HepG2 (cell line): ENCODE data around the gene G6PC3. TPM values are rescaled to one million over a fixed set of nuclear protein-coding genes. Genes with fewer than 3 reads are reported as not detected.
A peak's percentile ranks its signal among the peaks of the same experiment; 100 is the strongest.

ENCODE experiments used
- ARNT2 ChIP-seq: sonication (generic); formaldehyde crosslinking; IDR thresholded peaks from 2 replicates; pipeline ENCODE4 v1.8.0; 2022; ENCODE audit warnings: mild to moderate bottlenecking, low read depth, missing genetic modification reagents, moderate library complexity
- ETV5 ChIP-seq: IDR thresholded peaks from 2 replicates; pipeline ENCODE4 v1.6.1; 2018; ENCODE audit warnings: missing biosample characterization, missing genetic modification reagents, inconsistent platforms, borderline replicate concordance
- FOXA3 ChIP-seq: IDR thresholded peaks from 2 replicates; pipeline ENCODE4 v1.6.1; 2016; ENCODE audit warnings: missing genetic modification reagents, missing compliant biosample characterization
- GATAD1 ChIP-seq: IDR thresholded peaks from 2 replicates; pipeline ENCODE4 v1.6.1; 2016; ENCODE audit warnings: missing genetic modification reagents, missing compliant biosample characterization
- HNF4A ChIP-seq: sonication (generic); formaldehyde crosslinking; IDR thresholded peaks from 2 replicates; pipeline ENCODE4 v1.4.0; 2020; ENCODE audit warnings: missing genetic modification reagents
- KMT2A ChIP-seq: sonication (generic); formaldehyde crosslinking; IDR thresholded peaks from 2 replicates; pipeline ENCODE4 v1.4.0; 2020; ENCODE audit warnings: missing genetic modification reagents
- MEF2D ChIP-seq: sonication (generic); formaldehyde crosslinking; IDR thresholded peaks from 2 replicates; pipeline ENCODE4 v1.5.1; 2020; ENCODE audit warnings: mild to moderate bottlenecking, missing genetic modification reagents
- PHF8 ChIP-seq: sonication (generic); formaldehyde crosslinking; IDR thresholded peaks from 2 replicates; pipeline ENCODE4 v1.5.0; 2020; ENCODE audit warnings: missing genetic modification reagents
- RXRA ChIP-seq: sonication (generic); formaldehyde crosslinking; IDR thresholded peaks from 2 replicates; pipeline ENCODE4 v1.5.1; 2020; ENCODE audit warnings: missing genetic modification reagents
- SNAPC2 ChIP-seq: sonication (generic); formaldehyde crosslinking; IDR thresholded peaks from 2 replicates; pipeline ENCODE4 v1.8.1; 2022; ENCODE audit warnings: mild to moderate bottlenecking, missing genetic modification reagents
- SPEN ChIP-seq: sonication (generic); formaldehyde crosslinking; IDR thresholded peaks from 2 replicates; pipeline ENCODE4 v1.5.1; 2020; ENCODE audit warnings: low read depth, mild to moderate bottlenecking, missing genetic modification reagents
- SUZ12 ChIP-seq: fragments of 150-350 bp; IDR thresholded peaks from 2 replicates; pipeline ENCODE4 v1.6.1; 2014; ENCODE audit warnings: low read depth, low read length
- ZBTB20 ChIP-seq: sonication (generic); formaldehyde crosslinking; IDR thresholded peaks from 2 replicates; pipeline ENCODE4 v1.8.1; 2023; ENCODE audit warnings: missing genetic modification reagents, low read depth, mild to moderate bottlenecking, borderline replicate concordance
- ZBTB3 ChIP-seq: sonication (generic); formaldehyde crosslinking; IDR thresholded peaks from 2 replicates; pipeline ENCODE4 v1.4.0; 2020; ENCODE audit warnings: low read depth, mild to moderate bottlenecking, moderate library complexity, missing genetic modification reagents, borderline replicate concordance
- ZBTB42 ChIP-seq: sonication (generic); formaldehyde crosslinking; IDR thresholded peaks from 2 replicates; pipeline ENCODE4 v1.5.0; 2020; ENCODE audit warnings: mild to moderate bottlenecking, missing genetic modification reagents
- ZFP90 ChIP-seq: sonication (generic); formaldehyde crosslinking; IDR thresholded peaks from 2 replicates; pipeline ENCODE4 v1.8.0; 2022; ENCODE audit warnings: missing genetic modification reagents, mild to moderate bottlenecking, inconsistent platforms, borderline replicate concordance
- ZNF12 ChIP-seq: sonication (generic); formaldehyde crosslinking; IDR thresholded peaks from 2 replicates; pipeline ENCODE4 v1.5.0; 2020; ENCODE audit warnings: missing genetic modification reagents
- ZNF224 ChIP-seq: sonication (generic); formaldehyde crosslinking; IDR thresholded peaks from 2 replicates; pipeline ENCODE4 v1.5.0; 2020; ENCODE audit warnings: mild to moderate bottlenecking, missing genetic modification reagents
- ZNF607 ChIP-seq: sonication (generic); formaldehyde crosslinking; IDR thresholded peaks from 2 replicates; pipeline ENCODE4 v1.5.1; 2020; ENCODE audit warnings: missing genetic modification reagents, mild to moderate bottlenecking, borderline replicate concordance
- ZSCAN29 ChIP-seq: sonication (generic); formaldehyde crosslinking; conservative IDR thresholded peaks from 2 replicates; pipeline ENCODE4 v1.4.0; 2020; ENCODE audit warnings: mild to moderate bottlenecking, missing genetic modification reagents
- polyA plus RNA-seq, 8 experiments: library from polyadenylated mRNA; depleted of rRNA in 3 of 8; stranded (reverse) in 7 of 8; unstranded in 1 of 8; fragments of >200 nt; fragmentation: Illumina TruSeq in 4 of 8; extraction: Trizol in 4 of 8; gene quantifications; 2 replicates each; pipeline versions ENCODE4 v1.2.1 to v1.2.3, GENCODE V29; 2011 to 2016; ENCODE audit warnings: low read depth in 4 of 8, missing spikeins in 1 of 8, mixed read lengths in 1 of 8; ENCODE audit not compliant: insufficient read depth in 1 of 8
- total RNA-seq, 5 experiments: library from RNA; depleted of rRNA; stranded (reverse); fragments of >200 nt; fragmentation: Illumina TruSeq; extraction: Trizol; gene quantifications; 2 replicates each; pipeline ENCODE4 v1.2.3, GENCODE V29; 2016; ENCODE audit warnings: low read depth in 1 of 5
- TF ChIP-seq, protein P1 (sequence below): sonication (generic); formaldehyde crosslinking; IDR thresholded peaks from 2 replicates; pipeline ENCODE4 v1.4.0; 2020; ENCODE audit warnings: missing genetic modification reagents
- TF ChIP-seq, protein P2 (sequence below): fragments of 450-650 bp; IDR thresholded peaks from 2 replicates; pipeline ENCODE4 v1.6.1; 2017
- TF ChIP-seq, protein P3 (sequence below): sonication (generic); formaldehyde crosslinking; IDR thresholded peaks from 2 replicates; pipeline ENCODE4 v1.8.1; 2023; ENCODE audit warnings: missing genetic modification reagents, inconsistent platforms, borderline replicate concordance

G6PC3 gene
- total and polyA plus RNA-seq, 2 of the 13 experiments (the other 11 are each of a cell fraction or from before 2014, with no cell fraction given), result 38.5 to 75.8 TPM

DNA sequence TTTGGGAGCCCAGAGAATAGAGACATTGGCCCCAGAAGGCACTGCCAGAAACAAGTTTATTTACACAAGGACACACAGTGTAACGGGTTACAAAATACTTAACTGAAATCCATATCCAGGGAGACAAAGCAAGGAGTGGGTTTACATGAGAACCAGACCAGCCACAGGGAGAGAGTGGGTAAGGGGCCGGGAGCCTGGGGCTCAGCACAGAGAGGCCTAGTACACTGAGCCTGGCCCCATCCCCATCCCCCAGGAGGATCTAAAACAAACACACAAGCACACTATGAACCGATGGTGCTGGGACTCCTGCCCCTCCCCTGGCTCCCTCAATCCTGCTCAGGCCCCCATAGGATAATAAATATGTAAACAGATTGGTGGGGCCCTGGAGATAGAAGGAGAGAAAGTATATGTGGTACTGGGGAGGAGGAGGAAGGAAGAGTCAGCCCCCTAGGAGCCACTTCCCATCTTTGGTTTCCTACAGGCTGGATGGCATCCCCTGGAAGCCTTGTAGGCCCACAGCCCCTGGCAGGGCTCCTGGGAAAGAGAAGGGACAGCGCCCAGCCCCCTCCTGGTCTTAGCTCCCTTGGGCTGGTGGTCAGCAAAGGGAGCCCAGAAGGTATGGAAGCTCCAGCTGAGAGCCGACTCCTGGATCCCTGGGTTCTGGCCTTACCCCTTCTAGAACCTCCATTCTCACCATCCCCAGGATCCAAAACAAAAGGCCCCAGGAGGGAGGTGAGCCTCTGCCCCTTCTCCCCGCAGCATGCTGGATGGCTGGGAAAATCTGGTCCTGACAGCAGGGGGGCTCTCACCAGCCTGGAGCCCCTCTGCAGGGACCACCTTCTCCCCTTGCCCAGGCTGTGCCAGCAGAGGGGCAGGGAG lies 6.4 kb downstream of the G6PC3 start (continued):
- TF ChIP-seq, protein P1, sequence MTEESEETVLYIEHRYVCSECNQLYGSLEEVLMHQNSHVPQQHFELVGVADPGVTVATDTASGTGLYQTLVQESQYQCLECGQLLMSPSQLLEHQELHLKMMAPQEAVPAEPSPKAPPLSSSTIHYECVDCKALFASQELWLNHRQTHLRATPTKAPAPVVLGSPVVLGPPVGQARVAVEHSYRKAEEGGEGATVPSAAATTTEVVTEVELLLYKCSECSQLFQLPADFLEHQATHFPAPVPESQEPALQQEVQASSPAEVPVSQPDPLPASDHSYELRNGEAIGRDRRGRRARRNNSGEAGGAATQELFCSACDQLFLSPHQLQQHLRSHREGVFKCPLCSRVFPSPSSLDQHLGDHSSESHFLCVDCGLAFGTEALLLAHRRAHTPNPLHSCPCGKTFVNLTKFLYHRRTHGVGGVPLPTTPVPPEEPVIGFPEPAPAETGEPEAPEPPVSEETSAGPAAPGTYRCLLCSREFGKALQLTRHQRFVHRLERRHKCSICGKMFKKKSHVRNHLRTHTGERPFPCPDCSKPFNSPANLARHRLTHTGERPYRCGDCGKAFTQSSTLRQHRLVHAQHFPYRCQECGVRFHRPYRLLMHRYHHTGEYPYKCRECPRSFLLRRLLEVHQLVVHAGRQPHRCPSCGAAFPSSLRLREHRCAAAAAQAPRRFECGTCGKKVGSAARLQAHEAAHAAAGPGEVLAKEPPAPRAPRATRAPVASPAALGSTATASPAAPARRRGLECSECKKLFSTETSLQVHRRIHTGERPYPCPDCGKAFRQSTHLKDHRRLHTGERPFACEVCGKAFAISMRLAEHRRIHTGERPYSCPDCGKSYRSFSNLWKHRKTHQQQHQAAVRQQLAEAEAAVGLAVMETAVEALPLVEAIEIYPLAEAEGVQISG, result peak; percentile 58; the same call in 1 of the 2 replicates
- TF ChIP-seq SPEN (CRISPR knock-in tag) (no peak), SUZ12 (no peak), ETV5 (CRISPR knock-in tag) (no peak), SNAPC2 (CRISPR knock-in tag) (no peak), ZBTB20 (CRISPR knock-in tag) (peak; percentile 32; the same call in 1 of the 2 replicates), ZSCAN29 (CRISPR knock-in tag) (no peak), ZNF607 (peak; percentile 46; the same call in 1 of the 2 replicates), ARNT2 (no peak), GATAD1 (CRISPR knock-in tag) (no peak), RXRA (CRISPR knock-in tag) (no peak), ZBTB42 (no peak), ZBTB3 (no peak), HNF4A (peak; percentile 56; the same call in 1 of the 2 replicates), PHF8 (CRISPR knock-in tag) (no peak), ZNF224 (peak; percentile 74; the same call in 1 of the 2 replicates), ZFP90 (CRISPR knock-in tag) (peak; percentile 82), ZNF12 (CRISPR knock-in tag) (no peak), FOXA3 (CRISPR knock-in tag) (peak; percentile 55), KMT2A (peak; percentile 28; the same call in 1 of the 2 replicates), MEF2D (CRISPR knock-in tag) (peak; percentile 51; the same call in 1 of the 2 replicates)
- TF ChIP-seq, protein P2, sequence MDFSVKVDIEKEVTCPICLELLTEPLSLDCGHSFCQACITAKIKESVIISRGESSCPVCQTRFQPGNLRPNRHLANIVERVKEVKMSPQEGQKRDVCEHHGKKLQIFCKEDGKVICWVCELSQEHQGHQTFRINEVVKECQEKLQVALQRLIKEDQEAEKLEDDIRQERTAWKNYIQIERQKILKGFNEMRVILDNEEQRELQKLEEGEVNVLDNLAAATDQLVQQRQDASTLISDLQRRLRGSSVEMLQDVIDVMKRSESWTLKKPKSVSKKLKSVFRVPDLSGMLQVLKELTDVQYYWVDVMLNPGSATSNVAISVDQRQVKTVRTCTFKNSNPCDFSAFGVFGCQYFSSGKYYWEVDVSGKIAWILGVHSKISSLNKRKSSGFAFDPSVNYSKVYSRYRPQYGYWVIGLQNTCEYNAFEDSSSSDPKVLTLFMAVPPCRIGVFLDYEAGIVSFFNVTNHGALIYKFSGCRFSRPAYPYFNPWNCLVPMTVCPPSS, result no peak
- TF ChIP-seq, protein P3, sequence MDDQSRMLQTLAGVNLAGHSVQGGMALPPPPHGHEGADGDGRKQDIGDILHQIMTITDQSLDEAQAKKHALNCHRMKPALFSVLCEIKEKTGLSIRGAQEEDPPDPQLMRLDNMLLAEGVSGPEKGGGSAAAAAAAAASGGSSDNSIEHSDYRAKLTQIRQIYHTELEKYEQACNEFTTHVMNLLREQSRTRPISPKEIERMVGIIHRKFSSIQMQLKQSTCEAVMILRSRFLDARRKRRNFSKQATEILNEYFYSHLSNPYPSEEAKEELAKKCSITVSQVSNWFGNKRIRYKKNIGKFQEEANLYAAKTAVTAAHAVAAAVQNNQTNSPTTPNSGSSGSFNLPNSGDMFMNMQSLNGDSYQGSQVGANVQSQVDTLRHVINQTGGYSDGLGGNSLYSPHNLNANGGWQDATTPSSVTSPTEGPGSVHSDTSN (CRISPR knock-in tag), result no peak
